Psoas muscle (tissue), 8 donors: ENCODE data around the gene CCDC188. TPM values are rescaled to one million over a fixed set of nuclear protein-coding genes. Genes with fewer than 3 reads are reported as not detected.

ENCODE experiments used
- ATAC-seq, 4 donors: fragments of 200-7000 bp; cut with Tn5 transposase; one replicate each; pipeline ENCODE4 v1.9.1; 2020; ENCODE audit warnings: moderate library complexity in 3 of 4, mild to moderate bottlenecking in 2 of 4
- DNase-seq, 2 donors: peaks; one replicate each; pipeline ENCODE4 v3.0.0-alpha.2; 2020
- H3K27ac ChIP-seq: fragments of 200-600 bp; one replicate; pipeline ENCODE4 v1.8.0; 2022
- H3K27me3 ChIP-seq, 3 donors: fragments of 200-600 bp in 1 of 3; one replicate each; pipeline versions ENCODE4 v1.6.1 to v1.8.0; 2013 to 2022; ENCODE audit warnings: low read length in 2 of 3, mild to moderate bottlenecking in 2 of 3, moderate library complexity in 1 of 3; ENCODE audit not compliant: insufficient read depth in 3 of 3
- H3K36me3 ChIP-seq, 2 donors: fragments of 200-600 bp in 1 of 2; one replicate each; pipeline versions ENCODE4 v1.6.1 to v1.8.0; 2013 to 2022; ENCODE audit warnings: low read depth in 1 of 2, mild to moderate bottlenecking in 1 of 2, moderate library complexity in 1 of 2; ENCODE audit not compliant: insufficient read depth in 1 of 2
- H3K4me1 ChIP-seq: fragments of 200-600 bp; one replicate; pipeline ENCODE4 v1.8.0; 2022
- H3K4me3 ChIP-seq: fragments of 200-600 bp; one replicate; pipeline ENCODE4 v1.8.0; 2022; ENCODE audit warnings: mild to moderate bottlenecking
- H3K9me3 ChIP-seq: fragments of 200-600 bp; one replicate; pipeline ENCODE4 v1.8.0; 2022
- CTCF ChIP-seq: fragments of 200-600 bp; IDR thresholded peaks from one replicate; pipeline ENCODE4 v1.8.0; 2022; ENCODE audit warnings: antibody characterized with exemption
- WGBS, 3 donors: extraction: QIAGEN DNeasy Blood & Tissue Kit; methylation state at CpG; one replicate each; pipeline versions ENCODE4 v1.1.6 to v1.1.7; 2013; 5-methylcytosine and 5-hydroxymethylcytosine counted together
- intact Hi-C, 2 donors: fragments of 100-400 bp; cut with DNase I; formaldehyde crosslinking; loops; one replicate each; pipeline versions ENCODE4 v1.11.0 to v1.14.2; 2022
- polyA plus RNA-seq, 3 donors: library from polyadenylated mRNA; stranded (reverse); fragments of 200-250 nt; gene quantifications; one replicate each; pipeline ENCODE4 v1.2.3, GENCODE V29; 2013
- total RNA-seq, 4 donors: library from RNA; stranded (reverse); fragmentation: NEBNext Ultra II Directional in 2 of 4; extraction: Animal tissue kit (Norgen Biotek cat#: 25700) in 2 of 4; gene quantifications; one replicate each; pipeline versions ENCODE4 v1.2.1 to v1.2.4, GENCODE V29; 2021 to 2023
- donor health status: healthy with polysubstance abuse.
- donor health status: DM: no; HTN: no; CAD: no; lungs with moderate emphysema.
- donor health status: Bipolar disorder and iron deficiency.
- donor health status: healthy.
- donor health status: DM: yes; HTN: yes; CAD: no.
- donor health status: DM: no; HTN: no; CAD: no.
- donor health status: DM: no; HTN: no; CAD: no.
- donor health status: DM: yes; HTN: yes; CAD: no.

CCDC188 gene
- total and polyA plus RNA-seq, 7 donors = 0.09 to 0.38 (median 0.17) TPM; not detected in 2

GRCh38 chr22:20126284-20127029 is 24.4 kb downstream of the CCDC188 start:
- TF ChIP-seq CTCF = no peak
- peaks cover 0 to 56% of the 10 kb centered on the region in 2 donors for H3K36me3 ChIP-seq
- H3K27ac ChIP-seq = no peak overlapping the region
- no peaks in the 10 kb centered on the region for H3K9me3 ChIP-seq
- H3K27me3 ChIP-seq = no peaks in the 10 kb centered on the region
- no peak overlapping the region for H3K4me3 ChIP-seq
- WGBS, 3 donors = 70 to 73% (median 72%) methylated on average over 19 of the region's 19 CpGs
- ATAC-seq (no peak), DNase-seq (no peak)
- intact Hi-C loops = loop anchor here in 1 of 2 donors (5.0 kb wide), 1 partner anchor 154 kb away; no protein-coding TSS in a partner anchor
- H3K4me1 ChIP-seq = no peaks in the 10 kb centered on the region

- no peak overlapping the region for H3K27ac ChIP-seq
- intact Hi-C loops = loop anchor here in 1 of 2 donors (5.0 kb wide), 1 partner anchor 153 kb away; no protein-coding TSS in a partner anchor
- H3K9me3 ChIP-seq = no peaks in the 10 kb centered on the region
- ATAC-seq = peak in 3 of 4 donors; percentile 21 to 35 (median 35)
- peaks cover under 1% of the 10 kb centered on the region for H3K4me1 ChIP-seq
- no peak overlapping the region for H3K4me3 ChIP-seq
- TF ChIP-seq CTCF = no peak
- no peaks in the 10 kb centered on the region for H3K27me3 ChIP-seq
- H3K36me3 ChIP-seq = peaks cover 0 to 59% of the 10 kb centered on the region in 2 donors
- no peak for DNase-seq
- WGBS, 3 donors = 70 to 78% (median 72%) methylated on average over 32 of the region's 32 CpGs
Measured at GRCh38 chr22:20125201-20126174, 25.4 kb downstream of the CCDC188 start.

- H3K4me1 ChIP-seq = peaks cover 4% of the 10 kb centered on the region
- ATAC-seq (no peak), DNase-seq (no peak)
- no peaks in the 10 kb centered on the region for H3K9me3 ChIP-seq
- 88 to 94% (median 90%) methylated on average over 10 to 11 of the region's 11 CpGs for WGBS, 3 donors
- no peak overlapping the region for H3K4me3 ChIP-seq
- no peak overlapping the region for H3K27ac ChIP-seq
- intact Hi-C loops = no loop called here
- H3K36me3 ChIP-seq = peaks cover 0 to 71% of the 10 kb centered on the region in 2 donors
- H3K27me3 ChIP-seq = no peaks in the 10 kb centered on the region
- TF ChIP-seq CTCF = no peak
Measured at GRCh38 chr22:20124083-20124787, 26.6 kb downstream of the CCDC188 start.

- Histone ChIP-seq H3K27me3 (no peaks in the 10 kb centered on the region), H3K27ac (no peak overlapping the region), H3K4me3 (no peak overlapping the region), H3K9me3 (no peaks in the 10 kb centered on the region), H3K4me1 (peaks cover 11% of the 10 kb centered on the region), H3K36me3 (peaks cover 0 to 74% of the 10 kb centered on the region in 2 donors)
- 91 to 93% (median 92%) methylated on average over 10 to 13 of the region's 13 CpGs for WGBS, 3 donors
- DNase-seq (no peak), ATAC-seq (no peak)
- no peak for TF ChIP-seq CTCF
- intact Hi-C loops = no loop called here
Measured at GRCh38 chr22:20123366-20124082, 27.3 kb downstream of the CCDC188 start.
